ENCODE results near the gene AUTS2. TPM values are rescaled to one million over a fixed set of nuclear protein-coding genes. Genes with fewer than 3 reads are reported as not detected.

The AUTS2 gene
- total and polyA plus RNA-seq, 10 donors, result 6.1 to 54.8 (median 29.1) TPM

- Histone ChIP-seq H3K4me1 (peaks cover 0 to 16% (median 8%) of the 10 kb centered on the region in 6 donors), H3K27me3 (replicated peaks in 1 of 7) (no peaks in the 10 kb centered on the region), H3K4me3 (no peak overlapping the region), H3K9me3 (no peaks in the 10 kb centered on the region), H3K27ac (no peak overlapping the region), H3K36me3 (no peaks in the 10 kb centered on the region)
- intact Hi-C loops (cut with DNase I; ENCODE audit: low total_unique reads), result no loop called here
- TF ChIP-seq POLR2AphosphoS5 (IDR thresholded peaks at IDR 0.05) (no peak), POLR2A (IDR thresholded peaks at IDR 0.05) (no peak), CTCF (IDR thresholded peaks at IDR 0.05 in 8 of 11, conservative IDR thresholded peaks at IDR 0.05 in 3 of 11) (no peak)
- WGBS, 5 donors, result 91 to 94% (median 92%) methylated on average over 3 of the region's 3 CpGs
- no peak for DNase-seq
Observed at GRCh38 chr7:69657985-69658384, 59.7 kb downstream of the AUTS2 start.

- Histone ChIP-seq H3K27ac (no peak overlapping the region), H3K27me3 (replicated peaks in 1 of 7) (no peaks in the 10 kb centered on the region), H3K9me3 (no peaks in the 10 kb centered on the region), H3K4me1 (peaks cover 0 to 14% (median 0%) of the 10 kb centered on the region in 6 donors), H3K36me3 (no peaks in the 10 kb centered on the region), H3K4me3 (no peak overlapping the region)
- no peak for DNase-seq
- TF ChIP-seq CTCF (IDR thresholded peaks at IDR 0.05 in 8 of 11, conservative IDR thresholded peaks at IDR 0.05 in 3 of 11), result no peak
- no peak for TF ChIP-seq POLR2A (IDR thresholded peaks at IDR 0.05)
- no peak for TF ChIP-seq POLR2AphosphoS5 (IDR thresholded peaks at IDR 0.05)
- intact Hi-C loops (cut with DNase I; ENCODE audit: low total_unique reads), result no loop called here
- WGBS, 5 donors, result 78 to 89% (median 83%) methylated on average over 2 of the region's 2 CpGs
Observed at GRCh38 chr7:69659983-69660382, 61.7 kb downstream of the AUTS2 start.

GRCh38 chr7:69661342-69661741 is 63.1 kb downstream of the AUTS2 start:
- intact Hi-C loops (cut with DNase I; ENCODE audit: low total_unique reads), result no loop called here
- no peak overlapping the region for H3K4me3 ChIP-seq
- no peaks in the 10 kb centered on the region for H3K27me3 ChIP-seq (replicated peaks in 1 of 7)
- TF ChIP-seq POLR2AphosphoS5 (IDR thresholded peaks at IDR 0.05), result no peak
- TF ChIP-seq POLR2A (IDR thresholded peaks at IDR 0.05), result no peak
- no peak for TF ChIP-seq CTCF (IDR thresholded peaks at IDR 0.05 in 8 of 11, conservative IDR thresholded peaks at IDR 0.05 in 3 of 11)
- no peak for DNase-seq
- no peaks in the 10 kb centered on the region for H3K9me3 ChIP-seq
- no peaks in the 10 kb centered on the region for H3K36me3 ChIP-seq
- WGBS, 5 donors, result 83 to 92% (median 89%) methylated on average over 3 of the region's 3 CpGs
- H3K27ac ChIP-seq, result no peak overlapping the region
- peaks cover 0 to 14% (median 0%) of the 10 kb centered on the region in 6 donors for H3K4me1 ChIP-seq

- DNase-seq, result no peak
- TF ChIP-seq CTCF (IDR thresholded peaks at IDR 0.05 in 8 of 11, conservative IDR thresholded peaks at IDR 0.05 in 3 of 11) (no peak), POLR2AphosphoS5 (IDR thresholded peaks at IDR 0.05) (no peak), POLR2A (IDR thresholded peaks at IDR 0.05) (no peak)
- H3K4me1 ChIP-seq, result peaks cover 0 to 14% (median 0%) of the 10 kb centered on the region in 6 donors
- H3K9me3 ChIP-seq, result no peaks in the 10 kb centered on the region
- 71 to 79% (median 74%) methylated on average over 5 of the region's 5 CpGs for WGBS, 5 donors
- H3K36me3 ChIP-seq, result no peaks in the 10 kb centered on the region
- H3K4me3 ChIP-seq, result no peak overlapping the region
- H3K27ac ChIP-seq, result peak overlapping the region in 1 of 8 donors; percentile 22
- H3K27me3 ChIP-seq (replicated peaks in 1 of 7), result no peaks in the 10 kb centered on the region
- intact Hi-C loops (cut with DNase I; ENCODE audit: low total_unique reads), result no loop called here
Observed at GRCh38 chr7:69663911-69664832, 65.9 kb downstream of the AUTS2 start.

Data from spleen (tissue), 11 donors.